IPS DF 6.9 (cell line): ENCODE data around the gene FOXK2.

Experiments used
- DNase-seq: peaks from one replicate; pipeline ENCODE4 v3.0.0-alpha.2; 2013; ENCODE audit warnings: low read depth, low spot score
- H3K27ac ChIP-seq: one replicate; pipeline ENCODE4 v1.5.1; 2013; ENCODE audit warnings: low read length, control low read depth
- H3K27me3 ChIP-seq: 2 replicates; pipeline ENCODE4 v1.6.1; 2013; ENCODE audit warnings: mild to moderate bottlenecking, low read length; ENCODE audit not compliant: control insufficient read depth, insufficient read depth
- H3K36me3 ChIP-seq: 2 replicates; pipeline ENCODE4 v1.6.1; 2013; ENCODE audit warnings: low read length; ENCODE audit not compliant: control insufficient read depth, insufficient read depth
- H3K4me1 ChIP-seq: 2 replicates; pipeline ENCODE4 v1.6.1; 2013; ENCODE audit warnings: low read length; ENCODE audit not compliant: control insufficient read depth, insufficient read depth
- H3K4me3 ChIP-seq: 2 replicates; pipeline ENCODE4 v1.5.1; 2013; ENCODE audit warnings: mild to moderate bottlenecking, low read length
- H3K9me3 ChIP-seq: 2 replicates; pipeline ENCODE4 v1.6.1; 2013; ENCODE audit warnings: low read length, inconsistent platforms; ENCODE audit not compliant: control insufficient read depth, insufficient read depth
- WGBS: extraction: QIAGEN DNeasy Blood & Tissue Kit; methylation state at CpG from one replicate; pipeline ENCODE4 v1.1.7; 2013; ENCODE audit warnings: mixed read lengths, missing lambda C conversion rate; ENCODE audit not compliant: insufficient read length, insufficient coverage; 5-methylcytosine and 5-hydroxymethylcytosine counted together

The FOXK2 gene

GRCh38 chr17:82650723-82651122 lies 131.2 kb downstream of the FOXK2 start:
- Histone ChIP-seq H3K36me3 (no peaks in the 10 kb centered on the region), H3K4me3 (no peak overlapping the region), H3K4me1 (no peaks in the 10 kb centered on the region), H3K27ac (no peak overlapping the region), H3K9me3 (no peaks in the 10 kb centered on the region), H3K27me3 (no peaks in the 10 kb centered on the region)
- no CpG with 5 or more reads among the region's 10 CpGs for WGBS
- no peak for DNase-seq

- DNase-seq: no peak
- Histone ChIP-seq H3K9me3 (no peaks in the 10 kb centered on the region), H3K27ac (no peak overlapping the region), H3K36me3 (no peaks in the 10 kb centered on the region), H3K27me3 (no peaks in the 10 kb centered on the region), H3K4me3 (no peak overlapping the region), H3K4me1 (no peaks in the 10 kb centered on the region)
- WGBS: no CpG with 5 or more reads among the region's 30 CpGs
These were observed 134.4 kb downstream of the FOXK2 start for GRCh38 chr17:82653651-82654528.
